ENCODE results near the gene HABP2.

GRCh38 chr10:113524120-113524519 is 28.7 kb upstream of the HABP2 start:
- TF ChIP-seq CTCF (IDR thresholded peaks at IDR 0.05) (no peak), POLR2AphosphoS5 (IDR thresholded peaks at IDR 0.05) (no peak), POLR2A (IDR thresholded peaks at IDR 0.05) (no peak), EP300 (IDR thresholded peaks at IDR 0.05) (no peak)

All from stomach (tissue), 4 donors.